ENCODE data around the gene DIS3L2. TPM values are rescaled to one million over a fixed set of nuclear protein-coding genes. Genes with fewer than 3 reads are reported as not detected.
A peak's percentile ranks its signal among the peaks of the same experiment; 100 is the strongest.
"Not testable (repeated sequence)": the region's sequence is repeated elsewhere in the genome, so short reads cannot be mapped to it uniquely, and the experiment has no call there.

Gene DIS3L2
- total and polyA plus RNA-seq, 2 of the 8 experiments (the other 6 are each of a cell fraction or from before 2014, with no cell fraction given): 11.5 to 21.6 TPM

DNA sequence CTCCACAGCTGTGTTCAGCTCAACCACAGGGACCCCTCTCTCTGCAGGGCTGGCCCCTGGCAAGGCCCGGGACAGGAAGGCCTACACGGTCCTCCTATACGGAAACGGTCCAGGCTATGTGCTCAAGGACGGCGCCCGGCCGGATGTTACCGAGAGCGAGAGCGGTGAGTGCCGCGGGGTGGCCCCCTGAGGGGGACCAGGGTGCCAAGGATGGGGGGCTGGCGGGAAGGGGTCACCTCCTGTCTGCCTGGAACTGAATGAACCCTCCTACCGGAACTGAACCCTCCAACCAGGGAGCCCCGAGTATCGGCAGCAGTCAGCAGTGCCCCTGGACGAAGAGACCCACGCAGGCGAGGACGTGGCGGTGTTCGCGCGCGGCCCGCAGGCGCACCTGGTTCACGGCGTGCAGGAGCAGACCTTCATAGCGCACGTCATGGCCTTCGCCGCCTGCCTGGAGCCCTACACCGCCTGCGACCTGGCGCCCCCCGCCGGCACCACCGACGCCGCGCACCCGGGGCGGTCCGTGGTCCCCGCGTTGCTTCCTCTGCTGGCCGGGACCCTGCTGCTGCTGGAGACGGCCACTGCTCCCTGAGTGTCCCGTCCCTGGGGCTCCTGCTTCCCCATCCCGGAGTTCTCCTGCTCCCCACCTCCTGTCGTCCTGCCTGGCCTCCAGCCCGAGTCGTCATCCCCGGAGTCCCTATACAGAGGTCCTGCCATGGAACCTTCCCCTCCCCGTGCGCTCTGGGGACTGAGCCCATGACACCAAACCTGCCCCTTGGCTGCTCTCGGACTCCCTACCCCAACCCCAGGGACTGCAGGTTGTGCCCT, 419.9 kb downstream of the DIS3L2 start:
- 77% methylated on average over 38 of the region's 59 CpGs; no CpG with 5 or more reads in 1 of the 2 experiments for WGBS, 2 experiments (ENCODE audit: extremely low coverage in 1 of 2, insufficient coverage in 1 of 2, insufficient read length in 1 of 2, insufficient replicate concordance in 2 of 2, low coverage in 1 of 2, low lambda C conversion rate in 2 of 2, missing lambda C conversion rate in 1 of 2)
- TF ChIP-seq, protein P1, sequence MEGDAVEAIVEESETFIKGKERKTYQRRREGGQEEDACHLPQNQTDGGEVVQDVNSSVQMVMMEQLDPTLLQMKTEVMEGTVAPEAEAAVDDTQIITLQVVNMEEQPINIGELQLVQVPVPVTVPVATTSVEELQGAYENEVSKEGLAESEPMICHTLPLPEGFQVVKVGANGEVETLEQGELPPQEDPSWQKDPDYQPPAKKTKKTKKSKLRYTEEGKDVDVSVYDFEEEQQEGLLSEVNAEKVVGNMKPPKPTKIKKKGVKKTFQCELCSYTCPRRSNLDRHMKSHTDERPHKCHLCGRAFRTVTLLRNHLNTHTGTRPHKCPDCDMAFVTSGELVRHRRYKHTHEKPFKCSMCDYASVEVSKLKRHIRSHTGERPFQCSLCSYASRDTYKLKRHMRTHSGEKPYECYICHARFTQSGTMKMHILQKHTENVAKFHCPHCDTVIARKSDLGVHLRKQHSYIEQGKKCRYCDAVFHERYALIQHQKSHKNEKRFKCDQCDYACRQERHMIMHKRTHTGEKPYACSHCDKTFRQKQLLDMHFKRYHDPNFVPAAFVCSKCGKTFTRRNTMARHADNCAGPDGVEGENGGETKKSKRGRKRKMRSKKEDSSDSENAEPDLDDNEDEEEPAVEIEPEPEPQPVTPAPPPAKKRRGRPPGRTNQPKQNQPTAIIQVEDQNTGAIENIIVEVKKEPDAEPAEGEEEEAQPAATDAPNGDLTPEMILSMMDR (IDR thresholded peaks at IDR 0.05; ENCODE audit: control extremely low read depth in 1 of 3, insufficient read depth in 1 of 3, low read depth in 1 of 3, low read length in 3 of 3): peak in 1 of 3 experiments; percentile 25; a peak in 1 of 4 replicates
- TF ChIP-seq RAD21 (IDR thresholded peaks at IDR 0.05 in 1 of 2, conservative IDR thresholded peaks at IDR 0.05 in 1 of 2; ENCODE audit: low read depth in 2 of 2, low read length in 2 of 2): peak in 1 of 2 experiments; percentile 18; a peak in 1 of 4 replicates
- H4K5ac ChIP-seq (ENCODE audit: insufficient read length, low read depth, low read length); H3K36me3 ChIP-seq (ENCODE audit: control insufficient read depth in 2 of 4, insufficient read depth in 4 of 4, low read length in 3 of 4); H4K20me1 ChIP-seq (replicated peaks in 1 of 2; ENCODE audit: control insufficient read depth in 1 of 2, insufficient read depth in 2 of 2, low read length in 2 of 2); H3K27ac ChIP-seq (ENCODE audit: low read depth, low read length); H3K4ac ChIP-seq (replicated peaks; ENCODE audit: insufficient read length, low read depth, low read length); H3K14ac ChIP-seq (ENCODE audit: insufficient read length); H3K56ac ChIP-seq (replicated peaks; ENCODE audit: insufficient read length, low read depth, low read length); H2BK20ac ChIP-seq (ENCODE audit: low read length); H4K91ac ChIP-seq (replicated peaks; ENCODE audit: insufficient read length, low read length); H3K9ac ChIP-seq (replicated peaks in 1 of 4; ENCODE audit: extremely low read depth in 1 of 4, low read depth in 3 of 4, low read length in 3 of 4); H3K79me2 ChIP-seq (ENCODE audit: control insufficient read depth in 1 of 2, insufficient read depth in 2 of 2, low read length in 2 of 2); H3K4me1 ChIP-seq (replicated peaks in 1 of 4; ENCODE audit: control insufficient read depth in 3 of 4, insufficient read depth in 4 of 4, low read length in 3 of 4); H4K8ac ChIP-seq (ENCODE audit: extremely low read depth, insufficient read depth, low read length); H3K9me3 ChIP-seq (ENCODE audit: insufficient read depth in 2 of 2, low read depth in 1 of 2, low read length in 1 of 2); H3K18ac ChIP-seq (ENCODE audit: extremely low read depth, low read length); H2BK5ac ChIP-seq (ENCODE audit: low read depth, low read length); H2BK120ac ChIP-seq (replicated peaks; ENCODE audit: low read depth, low read length); H3K4me3 ChIP-seq (ENCODE audit: extremely low read depth in 1 of 4, insufficient read depth in 2 of 4, low read depth in 3 of 4, low read length in 4 of 4); H3K79me1 ChIP-seq (ENCODE audit: low read depth, low read length); FAIRE-seq; H3K23me2 ChIP-seq (ENCODE audit: low read depth, low read length); H3K23ac ChIP-seq (ENCODE audit: insufficient read length); H2AK5ac ChIP-seq (ENCODE audit: low read depth, low read length); POLR2A ChIA-PET (ENCODE audit: partially characterized antibody); H2AFZ ChIP-seq (ENCODE audit: low read length): not testable (repeated sequence)
- Histone ChIP-seq H3K4me2 (ENCODE audit: insufficient read depth in 1 of 2, low read depth in 2 of 2, low read length in 2 of 2) (peak overlapping the region in 1 of 2 experiments; percentile 38; a peak in 1 of 4 replicates), H2BK12ac (ENCODE audit: low read depth, low read length) (peak overlapping the region; percentile 60; the same call in 1 of the 2 replicates), H2BK15ac (ENCODE audit: low read length) (0 out of 2 replicates have a peak overlapping the region, but pooled peaks have one; percentile 29), H3K27me3 (replicated peaks in 1 of 4; ENCODE audit: control insufficient read depth in 3 of 4, extremely low read depth in 1 of 4, insufficient read depth in 3 of 4, low read length in 3 of 4) (peaks cover 13 to 28% (median 27%) of the 10 kb centered on the region in 4 experiments)
- DNase-seq (ENCODE audit: low read depth in 1 of 2, low spot score in 2 of 2): peak in 1 of 2 experiments; percentile 68
- CTCF ChIA-PET (ENCODE audit: partially characterized antibody): interaction anchor here (1.1 to 1.4 kb wide), 2 partner anchors 14 to 141 kb away, joined by 3 to 10 read pairs; no protein-coding TSS in a partner anchor

All from H1 (cell line).